Germinal center (tissue), 1 donor: Measurements from ENCODE around the gene GATM.
"Not testable (repeated sequence)": the region's sequence is repeated elsewhere in the genome, so short reads cannot be mapped to it uniquely, and the experiment has no call there.

Experiments used
- DNase-seq: peaks from one replicate; pipeline ENCODE4 v3.0.0; 2012; ENCODE audit warnings: mixed read lengths, low spot score

The GATM gene

GRCh38 chr15:45387380-45388007 is 9.2 kb upstream of the GATM start:
- no peak for DNase-seq

GRCh38 chr15:45386974-45387373 is 8.6 kb upstream of the GATM start:
- DNase-seq, result no peak

DNA sequence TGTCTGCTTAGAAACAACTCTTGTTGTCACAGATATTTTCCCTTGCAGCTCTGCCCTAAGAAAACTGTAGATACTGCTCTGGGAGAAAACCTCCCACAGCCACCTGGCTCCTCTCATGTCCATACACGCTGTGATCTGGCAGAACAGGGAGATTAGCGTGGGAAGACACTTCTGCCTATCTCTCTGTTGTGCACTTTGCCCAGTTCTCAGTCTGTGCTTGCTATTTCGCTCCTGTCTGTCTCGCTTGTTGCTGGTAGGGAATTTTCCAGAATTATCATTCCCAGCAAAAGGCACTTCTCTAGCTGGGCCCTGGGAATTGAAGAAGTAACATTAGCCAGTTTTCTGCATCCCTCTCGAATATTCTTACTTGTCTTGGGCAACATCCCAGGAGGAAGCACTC is 8.1 kb upstream of the GATM start:
- no peak for DNase-seq

DNA sequence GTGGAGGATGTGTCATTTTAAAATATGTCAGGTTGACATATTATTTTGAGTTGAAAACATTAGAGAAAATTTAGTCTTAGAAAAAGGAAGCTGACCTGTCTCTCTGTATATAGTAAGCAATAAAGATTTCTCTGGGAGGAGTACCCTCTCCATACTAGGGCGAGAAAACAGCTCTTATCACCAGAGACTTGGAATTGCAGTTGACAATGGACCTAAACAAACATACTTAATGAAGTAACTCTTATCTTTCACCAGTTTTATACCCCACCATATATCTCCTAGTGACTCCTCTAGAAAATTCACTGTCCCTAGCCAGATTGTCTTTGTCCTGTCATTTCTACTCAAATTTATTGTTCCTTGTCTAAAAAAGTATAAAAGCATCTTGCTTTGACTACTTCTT is 7.2 kb upstream of the GATM start:
- DNase-seq, result no peak

DNA sequence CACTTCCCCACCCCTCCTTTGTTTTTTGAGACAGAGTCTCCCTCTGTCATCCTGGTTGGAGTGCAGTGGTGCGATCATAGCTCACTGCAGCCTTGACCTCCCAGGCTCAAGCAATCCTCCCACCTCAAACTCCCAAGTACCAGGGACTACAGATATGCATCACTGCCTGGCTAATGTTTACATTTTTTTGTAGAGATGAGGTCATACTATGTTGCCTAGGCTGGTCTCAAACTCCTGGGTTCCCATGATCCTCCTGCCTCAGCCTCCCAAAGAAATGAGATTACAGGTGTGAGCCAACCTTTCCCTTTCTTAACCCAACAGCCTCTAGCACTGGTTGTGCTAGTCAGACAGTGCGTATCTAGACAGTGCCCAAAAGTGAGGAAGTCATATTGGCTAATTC is 6.4 kb upstream of the GATM start:
- no peak for DNase-seq

GRCh38 chr15:45378913-45379262 is 544 bp upstream of the GATM start:
- DNase-seq, result no peak

GRCh38 chr15:45377609-45378148 is 665 bp downstream of the GATM start:
- no peak for DNase-seq

- no peak for DNase-seq
Measured at GRCh38 chr15:45376967-45377608, 1.3 kb downstream of the GATM start.

- no peak for DNase-seq
Measured at GRCh38 chr15:45376300-45376928, 1.9 kb downstream of the GATM start.

GRCh38 chr15:45375836-45376235 is 2.5 kb downstream of the GATM start:
- no peak for DNase-seq

DNA sequence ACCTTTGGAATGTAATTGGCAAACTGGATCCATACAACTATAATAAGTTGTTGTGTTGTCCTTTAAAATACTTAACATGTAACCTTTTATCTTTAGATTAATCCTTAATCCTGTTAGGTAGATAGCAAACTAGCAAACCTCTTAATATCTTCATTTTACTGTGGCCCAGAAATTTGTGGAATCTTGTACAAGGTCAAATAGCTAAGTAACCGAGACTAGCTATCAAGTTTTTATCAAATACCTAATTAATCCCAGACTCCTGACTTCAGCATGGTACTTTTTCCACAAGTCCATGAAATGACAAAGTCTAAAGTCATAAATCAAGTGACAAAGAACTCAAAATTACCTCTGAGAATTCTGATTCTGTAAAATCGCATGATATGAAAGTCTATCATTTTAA is 4.4 kb downstream of the GATM start:
- DNase-seq, result no peak

- DNase-seq, result no peak
Measured at GRCh38 chr15:45372041-45372995, 6.0 kb downstream of the GATM start.

GRCh38 chr15:45371546-45371945 is 6.8 kb downstream of the GATM start:
- no peak for DNase-seq

DNA sequence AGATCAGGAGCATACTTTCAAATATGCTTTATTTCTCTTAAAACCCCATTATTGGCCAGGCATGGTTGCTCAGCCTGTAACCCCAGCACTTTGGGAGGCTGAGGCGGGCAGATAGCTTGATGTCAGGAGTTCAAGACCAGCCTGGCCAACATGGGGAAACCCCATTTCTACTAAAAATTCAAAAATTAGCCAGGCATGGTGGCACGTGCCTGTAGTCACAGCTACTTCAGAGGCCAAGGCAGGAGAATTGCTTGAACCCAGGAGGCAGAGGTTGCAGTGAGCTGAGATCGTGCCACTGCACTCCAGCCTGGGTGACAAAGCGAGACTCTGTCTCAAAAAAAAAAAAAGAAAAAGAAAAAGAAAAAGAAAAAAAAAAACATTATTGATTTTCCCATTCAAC is 8.3 kb downstream of the GATM start:
- not testable (repeated sequence) for DNase-seq

GRCh38 chr15:45367222-45367621 is 11.1 kb downstream of the GATM start:
- not testable (repeated sequence) for DNase-seq

- no peak for DNase-seq
Measured at GRCh38 chr15:45364271-45364670, 14.1 kb downstream of the GATM start.

DNA sequence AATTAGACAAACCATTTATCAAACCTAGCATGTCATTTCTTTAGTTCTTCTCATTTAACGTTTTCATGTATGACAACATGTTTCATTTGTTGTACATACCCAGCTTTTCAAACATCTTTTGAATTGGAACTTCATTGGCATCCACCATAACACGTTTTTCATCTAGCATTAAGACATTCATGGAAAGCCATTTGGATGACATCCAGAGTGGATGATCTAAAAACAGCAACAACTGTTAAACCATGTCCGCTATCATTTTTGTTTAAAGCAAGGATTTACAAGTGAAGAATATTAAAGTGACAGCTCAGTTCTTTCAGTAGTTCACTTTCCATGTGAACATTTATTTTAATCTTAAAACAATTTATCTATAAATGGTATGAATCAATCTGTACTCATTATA is 14.5 kb downstream of the GATM start:
- DNase-seq, result no peak

GRCh38 chr15:45363334-45363733 is 15.0 kb downstream of the GATM start:
- DNase-seq, result no peak

- no peak for DNase-seq
Measured at GRCh38 chr15:45362419-45362818, 15.9 kb downstream of the GATM start.

- DNase-seq, result no peak
Measured at GRCh38 chr15:45361878-45362277, 16.5 kb downstream of the GATM start.

DNA sequence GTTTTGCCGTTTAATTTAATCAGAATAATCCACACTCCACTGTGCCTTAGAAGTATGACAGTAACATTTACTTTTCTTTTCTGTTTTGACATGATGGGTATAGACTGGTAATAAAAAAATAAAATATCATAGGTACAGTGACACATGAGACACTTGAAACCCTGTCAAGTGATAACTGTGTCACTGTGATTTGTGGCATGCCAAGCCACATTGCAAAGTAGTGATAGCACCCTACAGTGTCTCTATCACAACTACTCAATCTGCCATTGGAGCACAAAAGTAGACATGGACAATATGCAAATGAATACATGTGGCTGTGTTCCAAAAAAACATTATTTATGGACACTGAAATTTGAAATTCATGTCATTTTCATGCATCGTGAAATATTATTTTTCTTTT is 22.5 kb downstream of the GATM start:
- no peak for DNase-seq

DNA sequence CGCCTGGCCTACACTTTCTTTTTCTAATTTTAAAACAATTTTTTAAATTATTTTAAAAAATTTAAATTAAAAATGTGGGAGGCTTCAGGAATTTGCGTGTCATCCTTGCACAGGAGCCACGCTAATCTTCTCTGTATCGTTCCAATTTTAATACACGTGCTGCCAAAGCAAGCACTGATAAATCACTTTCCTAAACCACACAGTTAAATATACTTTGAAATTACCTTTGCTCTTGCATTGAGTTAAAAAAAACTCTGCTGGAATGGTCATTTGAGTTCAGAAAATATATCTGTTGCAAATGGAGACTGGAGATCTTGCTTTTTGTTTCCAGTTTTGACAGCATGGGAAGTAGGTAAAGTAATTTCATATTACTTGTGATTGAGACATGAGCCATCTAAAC is 23.6 kb downstream of the GATM start:
- DNase-seq, result no peak
